Measurements from ENCODE around the gene C1QTNF1. TPM values are rescaled to one million over a fixed set of nuclear protein-coding genes. Genes with fewer than 3 reads are reported as not detected.
A peak's percentile ranks its signal among the peaks of the same experiment; 100 is the strongest.

Gene C1QTNF1
- total and polyA plus RNA-seq, 9 of the 15 experiments (the other 6 are each of a cell fraction or from before 2014, with no cell fraction given), result 0.09 TPM; not detected in 8

DNA sequence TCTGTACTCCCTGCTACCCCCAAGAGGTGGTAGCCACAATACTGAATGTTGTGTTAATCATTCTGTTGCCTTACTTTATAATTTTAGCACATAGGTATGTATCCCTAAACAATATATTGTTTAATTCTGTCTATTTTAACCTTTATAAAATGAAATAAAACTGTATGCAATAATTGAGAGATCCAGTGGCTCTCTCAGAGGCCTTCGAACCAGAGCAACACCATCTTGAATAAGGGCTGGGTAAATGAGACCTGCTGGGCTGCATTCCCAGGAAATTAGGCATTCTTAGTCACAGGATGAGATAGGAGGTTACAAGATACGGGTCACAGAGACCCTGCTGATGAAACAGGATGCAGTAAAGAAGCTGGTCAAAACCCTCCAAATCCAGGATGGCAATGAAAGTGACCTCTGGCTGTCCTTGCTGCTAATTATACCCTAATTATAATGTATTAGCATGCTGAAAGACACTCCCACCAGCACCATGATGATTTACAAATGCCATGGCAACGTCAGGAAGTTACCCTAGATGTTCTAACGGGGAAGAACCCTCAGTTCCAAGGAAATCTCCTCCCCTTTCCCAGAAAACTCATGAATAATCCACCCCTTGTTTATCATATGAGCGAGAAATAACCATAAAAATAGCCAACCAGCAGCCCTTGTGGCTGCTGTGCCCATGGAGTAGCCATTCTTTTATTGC lies 12.4 kb upstream of the C1QTNF1 start (continued):
- TF ChIP-seq NR2C1 (IDR thresholded peaks at IDR 0.05) (no peak), NR2C1 (tag; IDR thresholded peaks at IDR 0.05) (peak; percentile 96), ZNF311 (CRISPR knock-in tag; IDR thresholded peaks at IDR 0.05) (peak; percentile 99), MCM3 (IDR thresholded peaks at IDR 0.05) (no peak), RFX5 (IDR thresholded peaks at IDR 0.05; ENCODE audit: low read depth, low read length) (no peak), ILF3 (IDR thresholded peaks at IDR 0.05; ENCODE audit: borderline replicate concordance) (no peak), LCOR (CRISPR knock-in tag; IDR thresholded peaks at IDR 0.05) (no peak), CHD4 (IDR thresholded peaks at IDR 0.05; ENCODE audit: insufficient read depth, insufficient replicate concordance, low read depth, low read length, poor library complexity, severe bottlenecking) (no peak), CREB1 (IDR thresholded peaks at IDR 0.05) (no peak), CREB1 (CRISPR knock-in tag; IDR thresholded peaks at IDR 0.05) (no peak), MTA2 (IDR thresholded peaks at IDR 0.05; ENCODE audit: low read depth) (no peak), CBFA2T3 (IDR thresholded peaks at IDR 0.05) (no peak), ZNF184 (CRISPR knock-in tag; IDR thresholded peaks at IDR 0.05) (no peak), TARDBP (IDR thresholded peaks at IDR 0.05) (no peak), ZNF644 (tag; IDR thresholded peaks at IDR 0.05; ENCODE audit: low read depth) (peak; percentile 100), PHB (CRISPR knock-in tag; IDR thresholded peaks at IDR 0.05) (no peak)
- TF ChIP-seq, protein P1, sequence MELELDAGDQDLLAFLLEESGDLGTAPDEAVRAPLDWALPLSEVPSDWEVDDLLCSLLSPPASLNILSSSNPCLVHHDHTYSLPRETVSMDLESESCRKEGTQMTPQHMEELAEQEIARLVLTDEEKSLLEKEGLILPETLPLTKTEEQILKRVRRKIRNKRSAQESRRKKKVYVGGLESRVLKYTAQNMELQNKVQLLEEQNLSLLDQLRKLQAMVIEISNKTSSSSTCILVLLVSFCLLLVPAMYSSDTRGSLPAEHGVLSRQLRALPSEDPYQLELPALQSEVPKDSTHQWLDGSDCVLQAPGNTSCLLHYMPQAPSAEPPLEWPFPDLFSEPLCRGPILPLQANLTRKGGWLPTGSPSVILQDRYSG (tag; conservative IDR thresholded peaks at IDR 0.05; ENCODE audit: low read depth), result peak; percentile 96
- TF ChIP-seq, protein P2, sequence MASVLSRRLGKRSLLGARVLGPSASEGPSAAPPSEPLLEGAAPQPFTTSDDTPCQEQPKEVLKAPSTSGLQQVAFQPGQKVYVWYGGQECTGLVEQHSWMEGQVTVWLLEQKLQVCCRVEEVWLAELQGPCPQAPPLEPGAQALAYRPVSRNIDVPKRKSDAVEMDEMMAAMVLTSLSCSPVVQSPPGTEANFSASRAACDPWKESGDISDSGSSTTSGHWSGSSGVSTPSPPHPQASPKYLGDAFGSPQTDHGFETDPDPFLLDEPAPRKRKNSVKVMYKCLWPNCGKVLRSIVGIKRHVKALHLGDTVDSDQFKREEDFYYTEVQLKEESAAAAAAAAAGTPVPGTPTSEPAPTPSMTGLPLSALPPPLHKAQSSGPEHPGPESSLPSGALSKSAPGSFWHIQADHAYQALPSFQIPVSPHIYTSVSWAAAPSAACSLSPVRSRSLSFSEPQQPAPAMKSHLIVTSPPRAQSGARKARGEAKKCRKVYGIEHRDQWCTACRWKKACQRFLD (CRISPR knock-in tag; IDR thresholded peaks at IDR 0.05), result peak; percentile 100
- TF ChIP-seq, protein P3, sequence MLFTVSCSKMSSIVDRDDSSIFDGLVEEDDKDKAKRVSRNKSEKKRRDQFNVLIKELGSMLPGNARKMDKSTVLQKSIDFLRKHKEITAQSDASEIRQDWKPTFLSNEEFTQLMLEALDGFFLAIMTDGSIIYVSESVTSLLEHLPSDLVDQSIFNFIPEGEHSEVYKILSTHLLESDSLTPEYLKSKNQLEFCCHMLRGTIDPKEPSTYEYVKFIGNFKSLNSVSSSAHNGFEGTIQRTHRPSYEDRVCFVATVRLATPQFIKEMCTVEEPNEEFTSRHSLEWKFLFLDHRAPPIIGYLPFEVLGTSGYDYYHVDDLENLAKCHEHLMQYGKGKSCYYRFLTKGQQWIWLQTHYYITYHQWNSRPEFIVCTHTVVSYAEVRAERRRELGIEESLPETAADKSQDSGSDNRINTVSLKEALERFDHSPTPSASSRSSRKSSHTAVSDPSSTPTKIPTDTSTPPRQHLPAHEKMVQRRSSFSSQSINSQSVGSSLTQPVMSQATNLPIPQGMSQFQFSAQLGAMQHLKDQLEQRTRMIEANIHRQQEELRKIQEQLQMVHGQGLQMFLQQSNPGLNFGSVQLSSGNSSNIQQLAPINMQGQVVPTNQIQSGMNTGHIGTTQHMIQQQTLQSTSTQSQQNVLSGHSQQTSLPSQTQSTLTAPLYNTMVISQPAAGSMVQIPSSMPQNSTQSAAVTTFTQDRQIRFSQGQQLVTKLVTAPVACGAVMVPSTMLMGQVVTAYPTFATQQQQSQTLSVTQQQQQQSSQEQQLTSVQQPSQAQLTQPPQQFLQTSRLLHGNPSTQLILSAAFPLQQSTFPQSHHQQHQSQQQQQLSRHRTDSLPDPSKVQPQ (CRISPR knock-in tag; IDR thresholded peaks at IDR 0.05; ENCODE audit: borderline replicate concordance), result peak; percentile 89
- TF ChIP-seq, protein P4, sequence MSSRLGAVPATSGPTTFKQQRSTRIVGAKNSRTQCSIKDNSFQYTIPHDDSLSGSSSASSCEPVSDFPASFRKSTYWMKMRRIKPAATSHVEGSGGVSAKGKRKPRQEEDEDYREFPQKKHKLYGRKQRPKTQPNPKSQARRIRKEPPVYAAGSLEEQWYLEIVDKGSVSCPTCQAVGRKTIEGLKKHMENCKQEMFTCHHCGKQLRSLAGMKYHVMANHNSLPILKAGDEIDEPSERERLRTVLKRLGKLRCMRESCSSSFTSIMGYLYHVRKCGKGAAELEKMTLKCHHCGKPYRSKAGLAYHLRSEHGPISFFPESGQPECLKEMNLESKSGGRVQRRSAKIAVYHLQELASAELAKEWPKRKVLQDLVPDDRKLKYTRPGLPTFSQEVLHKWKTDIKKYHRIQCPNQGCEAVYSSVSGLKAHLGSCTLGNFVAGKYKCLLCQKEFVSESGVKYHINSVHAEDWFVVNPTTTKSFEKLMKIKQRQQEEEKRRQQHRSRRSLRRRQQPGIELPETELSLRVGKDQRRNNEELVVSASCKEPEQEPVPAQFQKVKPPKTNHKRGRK (tag; IDR thresholded peaks at IDR 0.05), result no peak
- TF ChIP-seq, protein P5, sequence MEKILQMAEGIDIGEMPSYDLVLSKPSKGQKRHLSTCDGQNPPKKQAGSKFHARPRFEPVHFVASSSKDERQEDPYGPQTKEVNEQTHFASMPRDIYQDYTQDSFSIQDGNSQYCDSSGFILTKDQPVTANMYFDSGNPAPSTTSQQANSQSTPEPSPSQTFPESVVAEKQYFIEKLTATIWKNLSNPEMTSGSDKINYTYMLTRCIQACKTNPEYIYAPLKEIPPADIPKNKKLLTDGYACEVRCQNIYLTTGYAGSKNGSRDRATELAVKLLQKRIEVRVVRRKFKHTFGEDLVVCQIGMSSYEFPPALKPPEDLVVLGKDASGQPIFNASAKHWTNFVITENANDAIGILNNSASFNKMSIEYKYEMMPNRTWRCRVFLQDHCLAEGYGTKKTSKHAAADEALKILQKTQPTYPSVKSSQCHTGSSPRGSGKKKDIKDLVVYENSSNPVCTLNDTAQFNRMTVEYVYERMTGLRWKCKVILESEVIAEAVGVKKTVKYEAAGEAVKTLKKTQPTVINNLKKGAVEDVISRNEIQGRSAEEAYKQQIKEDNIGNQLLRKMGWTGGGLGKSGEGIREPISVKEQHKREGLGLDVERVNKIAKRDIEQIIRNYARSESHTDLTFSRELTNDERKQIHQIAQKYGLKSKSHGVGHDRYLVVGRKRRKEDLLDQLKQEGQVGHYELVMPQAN (IDR thresholded peaks at IDR 0.05; ENCODE audit: borderline replicate concordance), result no peak

Measured in K562 (cell line).